Astrocyte of the cerebellum (primary cell): ENCODE measurements around the gene PSMD1.

Experiments
- DNase-seq: peaks from one replicate; pipeline ENCODE4 v3.0.0-alpha.2; 2011; ENCODE audit warnings: low read depth
- H3K4me3 ChIP-seq: 2 replicates; pipeline ENCODE4 v1.5.1; 2011; ENCODE audit warnings: mild to moderate bottlenecking, low read depth, low read length, moderate library complexity
- CTCF ChIP-seq: IDR thresholded peaks from 2 replicates; pipeline ENCODE4 v1.5.1; 2012; ENCODE audit warnings: low read length, low read depth, moderate library complexity, mild to moderate bottlenecking; ENCODE audit errors: missing control alignments
- in situ Hi-C: cut with HindIII; loops from 2 replicates; pipeline ENCODE4 v1.10.0; 2017; ENCODE audit warnings: low sequenced_read_pairs

Gene PSMD1

GRCh38 chr2:231161877-231162329 is 105.2 kb downstream of the PSMD1 start:
- H3K4me3 ChIP-seq, result no peak overlapping the region
- TF ChIP-seq CTCF, result no peak
- DNase-seq, result peak; percentile 93
- in situ Hi-C loops, result no loop called here

GRCh38 chr2:231163011-231163410 is 106.3 kb downstream of the PSMD1 start:
- DNase-seq, result no peak
- H3K4me3 ChIP-seq, result no peak overlapping the region
- in situ Hi-C loops, result no loop called here
- no peak for TF ChIP-seq CTCF

- no peak for TF ChIP-seq CTCF
- in situ Hi-C loops, result no loop called here
- no peak for DNase-seq
Observed at GRCh38 chr2:231163414-231164095, 106.9 kb downstream of the PSMD1 start.

GRCh38 chr2:231167745-231168459 is 111.2 kb downstream of the PSMD1 start:
- no peak for TF ChIP-seq CTCF
- H3K4me3 ChIP-seq, result no peak overlapping the region
- no peak for DNase-seq
- in situ Hi-C loops, result no loop called here

More at GRCh38 chr2:231163414-231164095, 106.9 kb downstream of the PSMD1 start:
- no peak overlapping the region for H3K4me3 ChIP-seq

GRCh38 chr2:231168460-231169139 is 111.9 kb downstream of the PSMD1 start:
- no peak for DNase-seq
- no peak for TF ChIP-seq CTCF
- in situ Hi-C loops, result no loop called here

GRCh38 chr2:231169488-231169887 is 112.8 kb downstream of the PSMD1 start:
- no peak for DNase-seq
- in situ Hi-C loops, result no loop called here
- no peak for TF ChIP-seq CTCF
- no peak overlapping the region for H3K4me3 ChIP-seq

More at GRCh38 chr2:231168460-231169139, 111.9 kb downstream of the PSMD1 start:
- H3K4me3 ChIP-seq, result no peak overlapping the region
